HG02852 (cell line): ENCODE results near the gene IRAK3.

Source experiments
- ATAC-seq: cut with Tn5 transposase; IDR thresholded peaks from one replicate; pipeline ENCODE4 v1.9.1; 2021; ENCODE audit warnings: mild to moderate bottlenecking, moderate library complexity; ENCODE audit not compliant: unreplicated experiment

The IRAK3 gene

DNA sequence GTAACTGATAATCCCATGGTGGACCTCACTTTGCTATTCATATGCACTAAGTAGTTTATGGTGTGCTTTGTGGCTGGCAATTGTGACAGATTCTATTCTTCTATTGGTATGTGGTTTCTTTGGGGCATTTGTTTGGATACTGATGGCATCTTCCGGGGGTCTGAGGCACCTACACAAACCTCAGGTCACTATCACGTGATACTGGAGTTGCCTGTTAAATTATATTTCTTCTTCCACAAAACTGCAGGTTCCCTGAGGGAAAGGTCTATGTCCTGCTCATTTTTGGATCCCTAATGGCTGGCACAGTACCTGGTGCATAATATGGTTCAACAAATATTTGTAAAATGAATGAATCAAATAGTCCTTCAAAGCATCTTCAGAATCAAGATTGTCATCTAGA, 63.8 kb downstream of the IRAK3 start:
- no peak for ATAC-seq

DNA sequence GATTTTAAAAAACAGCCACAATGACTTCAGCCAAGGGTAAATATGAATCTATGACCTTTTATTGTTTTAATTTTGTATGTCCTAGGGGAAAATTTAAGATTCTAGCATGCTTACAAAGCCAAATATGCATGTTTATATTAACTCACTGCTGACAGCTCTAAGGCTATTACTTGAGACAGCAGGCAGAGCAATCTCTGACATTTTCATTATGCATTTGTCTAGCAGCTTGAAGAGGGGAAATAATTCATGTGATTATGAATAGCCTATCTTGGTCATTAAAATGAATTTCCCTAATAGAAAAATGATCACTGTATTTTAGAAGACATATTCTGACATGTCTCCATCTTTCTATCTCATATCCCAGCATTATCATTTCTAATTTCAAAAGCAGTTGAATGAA, 66.7 kb downstream of the IRAK3 start:
- no peak for ATAC-seq

DNA sequence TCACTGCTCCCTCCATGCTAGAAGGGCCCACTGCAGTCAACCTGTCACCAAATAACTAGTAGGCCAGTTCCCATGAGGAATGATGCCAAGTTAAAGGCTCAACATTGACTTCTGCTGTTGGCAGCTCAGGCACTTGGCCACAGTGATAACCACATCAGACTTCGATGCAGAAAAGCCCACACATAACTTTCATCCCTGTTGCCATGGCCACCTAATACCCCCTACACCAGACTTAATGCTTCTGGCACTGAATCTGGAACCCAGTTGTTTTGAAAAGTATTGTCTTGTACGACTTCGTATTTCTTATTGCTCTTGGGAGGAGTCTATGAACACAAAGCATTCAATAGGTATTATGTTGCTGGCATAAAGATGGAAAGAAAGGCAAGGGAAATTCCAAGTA, 69.0 kb downstream of the IRAK3 start:
- ATAC-seq = no peak

GRCh38 chr12:66262737-66263136, 73.7 kb downstream of the IRAK3 start:
- ATAC-seq = no peak

- peak; percentile 58 for ATAC-seq
Observed at GRCh38 chr12:66268562-66268961, 79.5 kb downstream of the IRAK3 start.

DNA sequence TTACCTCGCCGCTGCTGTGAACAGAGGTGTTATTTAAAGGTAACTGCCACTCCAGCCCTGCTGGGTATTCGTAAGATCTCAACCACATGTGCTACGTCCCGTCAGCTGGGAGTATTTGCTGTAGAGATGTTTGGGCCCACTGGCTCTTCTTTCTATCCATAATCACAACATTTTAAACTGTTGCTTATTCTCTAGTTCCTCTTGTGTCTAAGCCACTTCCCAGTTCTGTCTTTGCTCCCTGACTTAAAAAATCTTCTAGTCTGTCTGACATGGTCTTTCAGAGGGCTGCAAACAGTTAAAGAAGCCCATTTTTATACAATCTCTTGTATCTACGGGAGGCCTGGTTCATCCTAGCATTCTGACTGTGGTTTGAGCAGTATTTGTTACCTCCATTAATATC, 80.1 kb downstream of the IRAK3 start:
- no peak for ATAC-seq

DNA sequence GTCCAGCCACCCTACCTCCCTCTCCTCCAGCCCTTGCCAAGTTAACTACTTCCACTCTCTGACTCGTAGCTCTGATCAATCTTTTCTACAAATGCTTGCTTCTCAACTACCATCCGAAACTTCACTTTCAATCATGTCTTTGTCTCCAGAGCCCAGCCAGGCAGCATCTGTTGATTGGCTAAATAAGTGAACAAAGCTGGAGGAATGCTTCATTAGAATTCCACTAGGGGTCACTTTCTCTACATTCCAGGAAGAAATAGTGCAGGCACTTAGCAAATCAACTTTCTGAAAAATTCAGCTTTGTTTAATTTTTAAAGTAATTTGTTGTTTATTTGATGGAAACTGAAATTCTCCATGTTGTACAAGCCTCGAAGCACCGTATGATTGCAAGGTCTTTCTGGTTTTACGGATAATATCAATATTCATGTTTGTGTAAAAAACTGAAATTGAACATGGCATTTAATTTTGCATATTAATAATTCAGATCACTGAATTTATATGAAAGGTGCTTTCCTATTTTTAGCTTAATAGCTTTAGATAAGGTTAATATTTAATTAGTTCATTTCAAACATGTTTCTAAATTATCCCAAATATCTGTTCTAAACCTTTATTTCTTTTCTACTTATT, 80.9 kb downstream of the IRAK3 start:
- peak; percentile 45 for ATAC-seq

DNA sequence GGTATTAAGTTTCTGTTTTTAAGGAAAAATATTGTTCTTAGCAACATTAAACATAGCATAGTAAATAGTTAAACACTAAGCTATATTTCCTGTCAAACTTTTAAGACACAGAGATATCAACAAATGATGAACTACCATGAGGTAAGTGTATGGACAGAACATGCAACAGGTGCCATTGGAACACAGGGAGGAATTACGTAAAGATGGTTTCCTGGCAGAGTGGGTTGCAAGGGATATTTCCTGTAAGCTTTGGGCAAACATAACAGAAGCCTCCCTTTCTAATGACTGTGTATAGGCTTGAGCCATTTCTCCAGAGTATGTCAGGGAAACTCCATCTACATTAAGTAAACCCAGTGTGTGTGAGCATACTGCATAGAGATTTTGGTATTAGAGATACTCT, 81.6 kb downstream of the IRAK3 start:
- no peak for ATAC-seq

- no peak for ATAC-seq
Observed at GRCh38 chr12:66272650-66273049, 83.6 kb downstream of the IRAK3 start.

- no peak for ATAC-seq
Observed at GRCh38 chr12:66273147-66273546, 84.1 kb downstream of the IRAK3 start.

DNA sequence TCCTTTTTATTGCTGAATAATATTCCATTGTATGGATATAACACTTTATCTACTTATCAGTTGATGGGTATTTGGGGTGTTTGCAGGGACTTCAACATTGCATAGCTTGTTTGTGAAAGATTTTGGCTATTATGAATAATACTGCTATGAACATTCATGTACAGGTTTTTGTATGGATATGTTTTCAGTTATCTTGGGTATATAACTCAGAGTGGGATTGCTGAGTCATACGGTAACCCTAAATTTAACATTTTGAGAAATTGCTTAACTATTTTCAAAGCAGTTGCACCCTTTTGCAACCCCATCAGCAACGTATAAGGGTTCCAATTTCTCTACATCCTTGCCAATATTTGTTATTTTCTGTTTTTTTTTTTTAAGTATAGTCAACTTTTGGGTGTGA, 86.0 kb downstream of the IRAK3 start:
- ATAC-seq = peak; percentile 71

- ATAC-seq = no peak
Observed at GRCh38 chr12:66279123-66279712, 90.2 kb downstream of the IRAK3 start.

DNA sequence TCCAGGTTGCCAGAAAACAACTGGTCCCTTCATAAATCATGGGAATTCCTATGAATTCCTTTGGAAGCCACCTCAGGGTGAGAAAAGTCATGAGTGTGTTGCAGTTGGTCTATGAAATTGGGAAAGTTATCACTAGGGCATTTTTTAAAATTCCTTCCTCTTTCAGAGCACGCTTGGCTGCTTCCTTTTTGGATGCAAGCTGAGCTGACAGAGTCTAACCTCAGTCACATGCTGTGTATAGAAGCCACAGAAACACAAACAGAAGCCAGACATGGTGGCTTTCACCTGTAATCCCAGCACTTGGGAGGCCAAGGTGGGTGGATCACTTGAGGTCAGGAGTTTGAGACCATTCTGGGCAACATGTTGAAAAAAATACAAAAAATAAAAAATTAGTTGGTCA, 91.5 kb downstream of the IRAK3 start:
- ATAC-seq = no peak

GRCh38 chr12:66282244-66282643, 93.2 kb downstream of the IRAK3 start:
- no peak for ATAC-seq

GRCh38 chr12:66287275-66287674, 98.3 kb downstream of the IRAK3 start:
- ATAC-seq = no peak

DNA sequence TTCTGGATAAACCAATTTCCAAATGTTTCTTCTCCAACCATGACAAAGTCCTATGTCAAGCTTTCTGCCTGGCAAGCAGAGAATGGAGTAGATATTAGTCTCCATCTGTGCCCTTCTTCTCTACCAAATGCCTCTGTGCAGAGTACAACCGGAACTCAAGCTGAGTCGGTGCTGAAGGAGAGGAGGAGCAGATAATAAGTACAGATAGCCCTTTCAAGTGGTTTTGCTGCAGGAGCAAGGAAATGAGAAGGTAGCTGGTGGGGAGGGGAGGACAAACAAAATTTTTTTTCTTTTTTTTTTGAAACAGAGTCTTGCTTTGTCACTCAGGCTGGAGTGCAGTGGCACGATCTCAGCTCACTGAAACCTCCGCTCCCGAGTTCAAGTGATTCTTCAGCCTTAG, 99.1 kb downstream of the IRAK3 start:
- no peak for ATAC-seq

DNA sequence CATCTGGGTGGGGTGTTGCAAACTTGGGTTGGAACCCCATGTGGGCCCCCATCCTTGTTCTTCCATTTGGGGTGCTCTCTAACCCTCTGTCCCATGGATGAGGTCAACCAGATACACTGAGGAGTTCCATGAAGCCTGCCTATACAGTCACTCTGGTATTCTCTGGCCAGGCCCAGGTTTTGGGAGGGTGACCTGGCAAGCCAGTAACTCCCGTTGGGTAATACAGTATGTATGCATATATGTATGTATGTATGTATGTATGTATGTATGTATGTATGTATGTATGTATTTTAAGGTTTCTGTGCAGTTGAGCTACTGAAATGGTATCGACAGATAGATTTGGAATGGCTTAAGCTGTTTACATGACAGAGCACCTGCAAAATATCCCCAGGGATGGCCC, 100.5 kb downstream of the IRAK3 start:
- ATAC-seq = no peak

GRCh38 chr12:66290716-66291200, 101.7 kb downstream of the IRAK3 start:
- no peak for ATAC-seq

DNA sequence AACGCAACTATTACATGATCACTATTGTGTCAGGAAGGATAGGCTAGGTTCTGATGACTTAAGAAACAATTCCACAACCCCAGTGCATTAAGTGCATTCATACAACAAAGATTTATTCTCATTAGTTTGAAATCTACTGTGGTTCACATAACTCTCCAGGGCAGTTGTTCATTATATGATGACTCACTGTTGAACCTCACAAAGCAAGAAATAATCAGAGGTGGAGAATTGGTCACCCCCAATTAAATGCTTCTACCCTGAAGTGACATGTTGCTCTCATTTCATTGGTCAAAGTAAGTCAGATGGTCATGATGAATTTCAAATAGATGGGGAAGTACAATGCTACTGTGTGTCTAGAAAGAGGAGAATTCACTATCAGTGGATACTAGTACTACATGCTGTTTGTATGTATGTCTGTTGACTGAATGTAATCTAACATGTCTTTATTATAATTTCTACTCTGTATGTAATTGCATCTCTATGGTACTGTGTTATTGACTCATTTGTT, 107.2 kb downstream of the IRAK3 start:
- no peak for ATAC-seq

DNA sequence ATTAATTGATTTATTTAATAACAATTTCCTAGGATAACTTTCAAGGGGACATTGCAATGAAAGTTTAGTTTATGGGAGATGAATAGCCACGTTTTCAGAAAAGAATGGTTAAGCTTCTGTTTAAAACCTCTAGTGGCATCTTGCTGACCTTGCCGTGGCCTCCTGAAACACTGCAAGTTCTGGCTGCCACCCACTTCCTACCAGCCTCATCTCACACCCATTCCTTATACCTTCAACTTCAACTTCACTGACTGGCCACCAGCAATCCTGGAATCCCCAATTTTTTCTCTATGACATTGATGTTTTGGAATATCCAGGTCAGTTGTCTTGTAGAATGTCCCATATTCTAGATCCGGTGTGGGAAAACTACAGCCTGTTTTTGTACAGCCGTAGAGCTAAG, 108.1 kb downstream of the IRAK3 start:
- no peak for ATAC-seq

DNA sequence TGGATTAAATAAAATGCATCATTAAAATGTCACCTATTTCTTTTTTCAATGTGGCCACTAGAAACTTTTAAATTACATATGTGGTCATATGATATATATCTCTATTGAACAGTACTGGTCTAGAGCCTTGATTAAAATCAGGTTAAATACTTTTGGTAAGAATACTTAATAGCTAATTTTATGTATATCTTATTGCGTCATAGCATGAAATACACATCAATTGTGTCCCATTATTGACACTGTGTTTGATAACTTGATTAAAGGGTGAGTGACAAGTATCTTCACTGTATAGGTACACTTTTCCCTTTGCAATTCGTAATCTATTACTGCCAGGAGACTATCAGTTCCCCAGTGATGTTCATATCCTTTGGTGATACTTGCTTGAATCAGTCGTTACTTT, 108.9 kb downstream of the IRAK3 start:
- ATAC-seq = no peak

GRCh38 chr12:66301944-66302826, 113.2 kb downstream of the IRAK3 start, which contains the start of gene HELB:
HELB (plus strand) TSS chr12:66302493; CDS start chr12:66302604, 111 bp downstream.
- peak; percentile 93 for ATAC-seq
